ENCODE measurements around the gene PPIL3. TPM values are rescaled to one million over a fixed set of nuclear protein-coding genes. Genes with fewer than 3 reads are reported as not detected.

Gene PPIL3
- total and polyA plus RNA-seq, 9 of the 15 experiments (the other 6 are each of a cell fraction or from before 2014, with no cell fraction given) = 22.4 to 66.2 (median 49.0) TPM

- TF ChIP-seq ZNF407 (IDR thresholded peaks at IDR 0.05; ENCODE audit: low read depth) = peak; percentile 88
- TF ChIP-seq LEF1 (IDR thresholded peaks at IDR 0.05) = peak; percentile 79
- TF ChIP-seq MCM5 (IDR thresholded peaks at IDR 0.05; ENCODE audit: low read depth) = no peak
- peak; percentile 69 for TF ChIP-seq ZNF175 (CRISPR knock-in tag; IDR thresholded peaks at IDR 0.05; ENCODE audit: low read depth)
- peak; percentile 89 for TF ChIP-seq SUPT5H (IDR thresholded peaks at IDR 0.05)
- 0 out of 4 replicates have a peak, but pooled peaks of 1 of the 2 experiments have one; percentile 20 for TF ChIP-seq NONO (IDR thresholded peaks at IDR 0.05; ENCODE audit: low read depth in 2 of 2, low read length in 1 of 2)
- TF ChIP-seq ID3 (CRISPR knock-in tag; IDR thresholded peaks at IDR 0.05) = no peak
- 0 out of 2 replicates have a peak, but pooled peaks have one; percentile 63 for TF ChIP-seq ID3 (tag; IDR thresholded peaks at IDR 0.05)
- peak; percentile 85; the same call in 1 of the 2 replicates for TF ChIP-seq POLR2H (tag; IDR thresholded peaks at IDR 0.05; ENCODE audit: low read depth)
- peak; percentile 48; the same call in 1 of the 2 replicates for TF ChIP-seq L3MBTL2 (IDR thresholded peaks at IDR 0.05)
- no peak for TF ChIP-seq TCF7 (IDR thresholded peaks at IDR 0.05; ENCODE audit: borderline replicate concordance)
- no peak for TF ChIP-seq KHSRP (IDR thresholded peaks at IDR 0.05)
- peak; percentile 54 for TF ChIP-seq RBBP5 (IDR thresholded peaks at IDR 0.05; ENCODE audit: borderline replicate concordance, insufficient read depth, low read length, poor library complexity, severe bottlenecking)
- 0 out of 2 replicates have a peak, but pooled peaks have one; percentile 49 for TF ChIP-seq MIER1 (IDR thresholded peaks at IDR 0.05; ENCODE audit: low read depth)
- peak; percentile 85 for TF ChIP-seq GTF2E2 (tag; IDR thresholded peaks at IDR 0.05)
- TF ChIP-seq STAT6 (CRISPR knock-in tag; IDR thresholded peaks at IDR 0.05) = 0 out of 2 replicates have a peak, but pooled peaks have one; percentile 18
These were observed at the start of gene PPIL3, which contains the start of gene NIF3L1 (continued) for GRCh38 chr2:200888704-200889625.
